Pulmonary artery endothelial cell (primary cell): ENCODE data around the gene GULP1. TPM values are rescaled to one million over a fixed set of nuclear protein-coding genes. Genes with fewer than 3 reads are reported as not detected.
"Not testable (repeated sequence)": the region's sequence is repeated elsewhere in the genome, so short reads cannot be mapped to it uniquely, and the experiment has no call there.

Experiments used
- DNase-seq: peaks from one replicate; pipeline ENCODE4 v3.0.0-alpha.2; 2011; ENCODE audit warnings: low read depth, low spot score
- total RNA-seq: library from RNA; depleted of rRNA; stranded (reverse); fragments of >200 nt; gene quantifications from 2 replicates; pipeline ENCODE4 v1.2.3, GENCODE V29; 2014

The GULP1 gene
- total RNA-seq, 1 donor from 2014 or later = 29.9 TPM

DNA sequence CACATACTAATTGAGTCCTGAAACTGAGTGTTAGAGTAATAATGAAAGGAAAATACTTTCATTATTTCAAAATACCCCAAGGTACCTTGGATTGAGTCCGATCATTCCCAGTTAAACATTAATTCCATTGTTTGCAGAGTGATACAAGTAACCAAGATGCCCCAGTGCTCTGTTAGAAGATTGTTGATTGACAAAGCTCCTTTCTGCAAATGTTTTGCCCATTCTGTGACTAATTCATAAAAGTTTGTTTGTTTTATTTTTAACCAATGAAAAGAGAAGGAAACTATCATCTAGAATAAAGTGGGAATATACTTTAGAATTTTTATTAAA lies 124.0 kb downstream of the GULP1 start:
- DNase-seq = no peak

DNA sequence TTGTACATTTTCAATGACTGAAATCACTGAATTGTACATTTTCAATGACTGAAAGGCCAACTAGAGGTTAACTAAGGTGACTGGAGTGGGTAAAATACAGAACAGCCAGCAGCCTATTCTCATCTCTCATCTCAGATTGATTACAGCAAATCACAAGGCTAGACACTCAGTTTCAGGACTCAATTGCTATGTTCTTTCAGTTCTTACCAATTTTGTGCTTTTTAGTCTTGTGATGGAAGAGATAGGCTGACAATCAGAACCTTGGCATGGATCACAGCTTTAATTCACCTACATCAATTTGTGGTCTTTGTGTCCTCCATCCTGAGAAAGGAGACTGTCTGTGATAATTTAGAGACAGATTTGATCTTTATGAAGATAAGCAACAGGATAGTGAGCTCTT lies 124.7 kb downstream of the GULP1 start:
- DNase-seq = no peak

DNA sequence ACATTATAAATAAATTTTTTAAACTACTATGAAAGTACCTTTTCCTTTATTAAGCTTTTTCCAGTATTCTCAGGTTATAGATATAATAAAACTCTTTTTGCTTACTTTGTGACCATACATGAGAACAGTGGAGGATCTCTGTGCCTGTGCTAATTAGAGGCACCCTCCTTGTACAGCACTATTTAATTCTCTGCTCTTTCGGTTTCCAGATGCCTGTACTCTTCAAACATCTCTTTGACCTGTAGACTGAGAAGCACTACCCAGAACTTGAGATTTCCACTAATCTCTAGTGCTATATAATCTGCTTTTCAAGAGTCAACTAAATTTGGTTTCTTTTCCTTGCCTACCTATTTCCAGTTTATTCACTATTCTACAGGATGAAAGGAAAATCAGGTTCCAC lies 131.1 kb downstream of the GULP1 start:
- no peak for DNase-seq

DNA sequence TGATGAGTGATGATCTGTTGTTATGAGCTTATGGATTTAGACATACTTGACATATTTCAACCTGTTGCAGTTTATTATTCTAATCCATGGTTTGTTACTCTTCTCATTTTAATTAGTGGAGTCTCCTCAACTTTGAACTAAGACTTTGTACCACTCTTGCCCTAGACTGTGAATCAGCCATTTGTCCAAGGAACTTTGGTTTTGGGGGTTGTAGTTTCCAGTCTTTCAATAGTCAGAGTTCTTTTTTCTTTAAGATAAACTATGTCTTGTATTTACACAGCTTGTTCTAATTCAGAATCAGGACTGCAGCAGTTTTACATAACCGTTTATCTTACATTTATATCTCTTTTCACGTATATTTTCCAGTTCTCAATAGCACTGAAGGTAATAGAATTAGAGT lies 133.6 kb downstream of the GULP1 start:
- DNase-seq = no peak

DNA sequence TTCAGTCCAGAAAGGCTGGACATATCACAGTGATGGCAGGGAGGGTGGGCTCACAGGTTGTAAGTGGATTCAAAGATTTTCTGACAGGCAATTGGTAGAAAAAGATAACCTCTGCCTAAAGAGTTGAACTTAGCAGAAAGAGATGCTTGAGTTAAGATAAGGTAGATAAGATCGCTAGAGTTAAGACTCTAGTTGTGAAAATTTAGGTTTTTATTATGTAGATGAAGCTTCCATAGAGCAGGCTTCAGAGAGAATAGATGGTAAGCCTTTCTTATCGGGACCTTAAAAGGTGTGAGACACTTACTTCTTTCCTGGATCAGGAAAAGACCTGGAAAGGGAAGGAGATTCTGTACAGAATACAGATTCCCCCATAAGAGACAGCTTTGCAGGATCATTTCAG lies 134.4 kb downstream of the GULP1 start:
- no peak for DNase-seq

DNA sequence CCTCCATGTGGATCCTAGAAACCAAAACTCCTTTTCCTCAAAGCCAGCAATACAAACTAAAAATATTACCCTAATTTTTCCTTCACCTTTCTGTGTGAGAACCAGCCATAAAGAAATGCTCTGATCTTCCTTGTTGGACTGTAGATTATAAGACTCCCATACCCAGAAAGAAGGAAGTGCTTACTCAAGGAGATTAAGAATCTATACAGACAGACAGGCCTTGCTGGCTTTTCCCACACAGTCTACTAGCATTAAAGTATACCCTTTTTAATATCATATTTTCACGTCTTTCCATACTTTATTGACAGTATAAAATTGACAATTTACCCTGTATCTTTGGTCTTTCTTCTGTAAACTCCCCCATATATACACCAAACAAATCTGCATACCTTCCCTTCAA lies 139.0 kb downstream of the GULP1 start:
- DNase-seq = no peak

DNA sequence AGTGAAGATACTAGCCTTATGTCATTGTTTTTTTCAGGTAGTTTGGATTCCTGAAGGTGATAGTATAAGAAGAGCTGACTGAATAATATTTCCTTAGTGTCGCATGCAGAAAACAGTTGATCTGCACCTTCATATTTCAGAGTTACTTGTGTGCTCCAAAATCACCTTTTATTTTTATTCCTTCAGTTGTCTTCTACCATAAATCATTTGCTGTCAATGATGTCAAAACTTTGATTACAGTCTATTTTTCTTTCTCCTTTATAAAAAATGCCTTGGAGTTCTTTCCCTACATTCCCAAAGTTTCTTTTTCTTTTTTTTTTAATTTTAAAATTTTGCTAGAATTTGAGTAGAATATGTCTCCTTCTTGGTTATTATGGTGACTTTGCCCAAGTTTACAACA lies 142.3 kb downstream of the GULP1 start:
- no peak for DNase-seq

DNA sequence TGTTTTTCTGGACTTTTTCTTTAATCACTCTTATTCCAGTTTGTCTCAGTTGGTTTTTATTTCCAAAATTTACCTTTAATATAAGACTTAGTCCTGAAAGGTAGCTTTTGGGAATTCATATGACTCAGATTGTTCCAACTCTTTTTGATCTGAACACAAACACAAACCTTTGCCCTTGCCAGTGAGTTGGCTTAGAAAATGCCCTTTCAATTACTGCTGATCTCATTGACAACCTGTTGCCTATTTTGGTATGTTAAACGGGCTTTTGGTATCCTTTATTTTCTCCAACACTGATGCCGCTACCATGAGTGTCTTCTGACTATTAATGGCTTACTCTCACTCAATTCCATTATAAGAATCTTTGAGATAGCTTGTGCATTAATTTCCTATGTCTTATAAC lies 143.4 kb downstream of the GULP1 start:
- no peak for DNase-seq

DNA sequence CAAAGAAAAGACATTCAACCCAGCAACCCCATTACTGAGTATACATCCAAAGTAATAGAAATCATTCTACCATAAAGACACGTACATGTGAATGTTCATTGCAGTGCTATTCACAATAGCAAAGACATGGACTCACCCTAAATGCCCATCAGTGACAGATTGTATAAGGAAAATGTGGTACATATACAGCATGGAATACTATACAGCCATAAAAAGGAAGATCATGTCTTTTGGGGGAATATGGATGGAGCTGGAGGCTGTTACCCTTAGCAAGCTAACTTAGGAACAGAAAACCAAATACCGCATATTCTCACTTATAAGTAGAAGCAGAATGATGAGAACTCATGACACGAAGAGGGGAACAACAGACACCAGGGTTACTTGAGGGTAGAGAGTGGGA lies 145.9 kb downstream of the GULP1 start:
- no peak for DNase-seq

- no peak for DNase-seq
These were observed 148.3 kb downstream of the GULP1 start for GRCh38 chr2:188439986-188440385.

DNA sequence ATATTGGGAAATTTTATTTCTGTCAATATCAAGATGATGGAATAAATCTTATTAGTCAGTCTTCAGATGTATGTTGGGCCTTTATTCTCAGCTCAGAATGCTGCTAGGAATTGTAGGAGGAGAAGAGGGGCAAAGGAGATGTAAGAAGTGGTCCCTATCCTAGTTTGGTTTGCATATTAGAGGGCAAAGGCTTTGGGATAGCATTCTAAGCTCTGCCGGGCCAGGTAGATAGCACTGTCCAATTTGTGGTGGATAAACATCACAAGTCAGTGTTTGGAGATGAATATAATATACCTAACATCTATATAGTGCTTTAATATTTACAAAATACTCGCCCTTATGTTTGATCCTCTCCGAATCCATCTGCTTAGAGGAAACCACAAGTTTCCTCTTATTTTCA lies 149.2 kb downstream of the GULP1 start:
- no peak for DNase-seq

DNA sequence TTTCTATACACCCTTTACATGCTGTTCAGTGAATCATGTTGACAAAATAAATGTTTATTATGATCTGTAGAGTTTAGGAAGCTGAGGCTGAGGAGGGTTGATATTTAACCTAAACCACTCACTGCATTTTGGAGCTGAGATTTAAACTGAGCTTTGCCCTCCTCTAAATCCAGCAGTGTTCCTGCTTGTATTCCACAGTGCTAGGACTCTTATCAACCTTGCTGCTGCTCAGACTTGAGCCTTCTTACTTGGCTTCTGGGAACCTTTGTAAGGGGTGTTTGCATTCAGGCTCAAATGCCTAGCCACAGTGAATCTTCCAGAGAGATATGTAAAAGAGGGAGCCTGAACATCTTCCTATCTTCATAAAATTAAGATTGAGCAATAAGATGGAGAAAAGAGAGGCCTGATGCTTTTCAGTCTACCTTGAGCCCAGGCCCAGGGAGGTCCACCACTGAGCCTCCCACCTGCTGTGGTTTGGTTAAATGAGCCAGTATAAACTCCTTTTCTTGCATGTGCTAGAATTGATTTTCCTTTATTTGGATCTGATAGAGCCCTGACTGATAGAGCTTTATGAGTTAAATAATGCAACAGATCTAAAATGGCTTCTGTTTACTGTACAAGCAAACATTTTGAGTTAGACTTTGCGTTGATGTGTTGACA lies 149.7 kb downstream of the GULP1 start:
- DNase-seq = no peak

- DNase-seq = no peak
These were observed 151.5 kb downstream of the GULP1 start for GRCh38 chr2:188443207-188443606.

- peak; percentile 33 for DNase-seq
These were observed 152.6 kb downstream of the GULP1 start for GRCh38 chr2:188444106-188444835.

GRCh38 chr2:188449561-188449960 lies 157.9 kb downstream of the GULP1 start:
- DNase-seq = no peak

DNA sequence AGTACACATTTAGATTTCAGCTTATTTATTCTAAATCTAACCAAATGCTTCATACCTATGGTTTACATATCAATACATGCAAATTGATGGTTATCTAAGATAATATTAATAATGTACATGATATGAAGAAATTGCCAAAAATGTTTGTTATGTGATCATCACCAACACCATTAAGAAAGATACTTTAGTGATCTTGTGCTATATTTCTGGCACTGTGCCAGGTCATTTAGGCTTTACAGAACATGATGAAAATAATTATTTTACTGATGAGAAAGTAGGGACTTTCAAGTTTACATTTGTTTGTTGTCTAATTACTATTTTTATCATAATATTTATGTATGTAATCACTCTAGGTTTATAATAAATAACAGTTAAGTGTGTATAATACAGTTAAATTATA lies 158.3 kb downstream of the GULP1 start:
- DNase-seq = no peak

GRCh38 chr2:188450732-188451483 lies 159.2 kb downstream of the GULP1 start:
- no peak for DNase-seq

DNA sequence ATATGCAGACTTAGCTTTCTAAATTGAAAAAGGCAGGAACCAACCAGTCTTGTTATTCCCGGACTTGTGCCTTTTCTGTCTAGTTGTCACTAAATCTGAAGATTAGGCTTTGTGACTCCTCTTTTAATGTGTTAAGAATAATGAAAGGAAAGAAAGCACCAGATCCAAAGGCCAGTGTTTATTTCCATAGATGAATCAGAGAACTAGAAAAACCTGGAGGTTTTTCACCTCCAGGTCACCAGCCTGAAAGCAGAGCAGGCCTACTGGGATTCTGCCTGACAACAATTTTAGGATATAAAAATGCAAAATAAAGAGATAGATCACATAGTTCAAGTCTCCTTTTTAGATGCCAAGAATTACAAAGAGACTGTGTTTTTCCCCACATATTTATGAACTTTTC lies 160.4 kb downstream of the GULP1 start:
- DNase-seq = no peak

DNA sequence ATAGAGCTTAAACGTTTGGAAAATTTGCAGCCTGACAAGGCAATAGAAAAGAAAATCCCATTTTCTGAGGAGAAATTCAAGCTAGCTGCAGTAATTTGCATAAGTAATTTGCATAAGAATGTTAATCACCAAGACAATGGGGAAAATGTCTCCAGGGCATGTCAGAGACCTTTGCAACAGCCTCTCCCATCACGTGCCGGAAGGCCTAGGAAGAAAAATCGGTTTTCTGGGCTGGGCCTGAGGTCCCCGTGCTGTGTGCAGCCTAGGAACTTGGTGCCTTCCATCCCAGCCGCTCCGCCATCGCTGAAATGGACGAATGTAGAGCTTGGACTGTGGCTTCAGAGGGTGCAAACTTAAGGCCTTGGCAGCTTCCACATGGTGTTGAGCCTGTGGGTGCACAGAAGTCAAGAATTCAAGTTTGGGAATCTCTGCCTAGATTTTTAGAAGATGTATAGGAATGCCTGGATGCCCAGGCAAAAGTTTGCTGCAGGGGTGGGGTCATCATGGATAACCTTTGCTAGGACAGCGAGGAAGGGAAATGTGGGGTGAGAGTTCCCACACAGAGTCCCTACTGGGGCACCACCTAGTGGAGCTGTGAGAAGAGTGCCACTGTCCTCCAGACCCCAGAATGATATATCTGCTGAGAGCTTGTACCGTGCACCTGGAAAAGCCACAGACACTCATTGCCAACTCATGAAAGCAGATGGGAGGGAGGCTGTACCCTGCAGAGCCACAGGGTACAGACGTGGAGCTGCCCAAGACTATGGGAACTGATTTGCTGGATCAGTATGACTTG lies 164.6 kb downstream of the GULP1 start:
- DNase-seq = no peak

DNA sequence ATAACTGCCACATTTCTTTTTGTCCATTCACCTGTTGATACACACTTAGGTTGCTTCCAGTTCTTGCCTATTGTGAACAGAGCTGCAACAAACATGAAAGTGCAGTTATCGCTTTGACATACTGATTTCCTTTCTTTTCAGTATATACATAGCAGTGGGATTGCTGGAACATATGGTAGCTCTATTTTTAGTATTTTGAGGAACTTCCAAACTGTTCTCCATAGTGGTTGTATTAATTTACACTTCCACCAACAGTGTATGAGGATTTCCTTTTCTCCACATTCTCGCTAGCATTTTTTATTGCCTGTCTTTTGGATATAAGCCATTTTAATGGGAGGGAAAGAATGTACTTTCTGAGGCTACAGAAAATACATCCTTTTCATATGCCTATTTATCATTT lies 167.4 kb downstream of the GULP1 start:
- no peak for DNase-seq

DNA sequence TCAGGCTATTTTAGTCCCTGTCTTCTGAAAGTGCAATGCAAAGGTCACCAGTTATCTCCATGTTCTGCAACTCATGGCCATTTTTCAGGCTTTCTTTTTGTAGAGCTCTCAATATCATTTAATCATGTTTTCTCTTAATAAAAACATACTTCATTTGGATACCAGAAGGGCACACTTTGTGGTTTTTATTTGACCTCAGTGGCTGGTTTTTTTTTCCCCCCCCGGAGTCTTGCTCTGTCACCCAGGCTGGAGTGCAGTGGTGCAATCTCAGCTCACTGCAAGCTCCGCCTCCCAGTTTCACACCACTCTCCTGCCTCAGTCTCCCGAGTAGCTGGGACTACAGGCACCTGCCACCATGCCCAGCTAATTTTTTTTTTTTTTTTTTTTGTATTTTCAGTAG lies 174.4 kb downstream of the GULP1 start:
- DNase-seq = not testable (repeated sequence)

DNA sequence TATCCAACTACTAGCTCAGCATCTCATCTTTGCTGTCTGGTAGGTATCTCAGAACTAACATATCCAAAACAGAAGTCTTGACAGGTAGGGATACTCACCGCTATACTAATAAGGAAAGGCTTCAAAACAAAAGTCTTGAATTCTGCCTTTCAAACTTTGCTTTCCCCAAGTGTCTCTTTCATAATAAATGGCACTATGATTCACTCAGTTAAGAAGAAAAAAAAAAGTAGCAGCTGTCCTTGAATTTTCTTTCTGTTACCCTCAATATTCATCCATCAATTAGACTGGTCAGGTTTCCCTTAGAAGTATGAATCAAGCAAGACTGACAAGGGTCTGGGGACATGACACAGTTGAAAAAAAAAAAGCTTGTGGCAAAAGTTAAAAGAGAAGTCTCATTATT lies 175.1 kb downstream of the GULP1 start:
- DNase-seq = no peak
